ENCODE results near the gene FDXACB1.

Gene FDXACB1

DNA sequence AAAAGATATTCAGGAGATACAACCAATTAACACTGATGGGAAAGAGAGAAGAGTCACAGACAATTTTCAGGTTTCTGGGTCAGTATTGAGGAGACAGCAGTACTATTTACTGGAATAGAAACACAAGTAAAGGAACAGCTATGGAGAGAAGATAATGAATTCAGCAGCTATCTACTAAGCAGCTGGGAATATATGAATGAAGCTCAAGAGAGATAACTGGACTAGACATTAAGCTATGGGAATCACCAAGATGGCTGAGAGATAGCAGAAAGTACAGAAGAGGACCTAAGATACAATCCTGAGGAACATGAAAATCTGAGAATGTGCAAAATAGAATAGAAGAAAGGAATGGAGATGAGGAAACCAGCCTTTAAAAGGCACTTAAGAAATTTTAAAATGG lies 23.5 kb downstream of the FDXACB1 start:
- Histone ChIP-seq H3K9me3 (ENCODE audit: insufficient read depth, low read length) (no peaks in the 10 kb centered on the region), H3K27me3 (ENCODE audit: low read length) (no peaks in the 10 kb centered on the region), H3K36me3 (ENCODE audit: low read length) (peaks cover 9% of the 10 kb centered on the region; the same call in 1 of the 2 replicates), H3K4me2 (ENCODE audit: low read depth, low read length, poor library complexity, severe bottlenecking) (no peak overlapping the region), H3K27ac (ENCODE audit: low read depth, low read length) (no peak overlapping the region), H3K9ac (ENCODE audit: low read length) (no peak overlapping the region), H3K4me3 (ENCODE audit: insufficient read depth, low read length, poor library complexity, severe bottlenecking) (no peak overlapping the region), H3F3A (ENCODE audit: insufficient read depth) (peaks cover 5% of the 10 kb centered on the region; the same call in 1 of the 2 replicates), H4K20me1 (ENCODE audit: low read depth, low read length) (no peaks in the 10 kb centered on the region), H3K9me2 (replicated peaks; ENCODE audit: insufficient read depth, low read length) (no peaks in the 10 kb centered on the region), H3K79me2 (ENCODE audit: insufficient read depth, low read length) (no peaks in the 10 kb centered on the region), H2AFZ (ENCODE audit: low read depth, low read length, severe bottlenecking) (no peak overlapping the region)
- TF ChIP-seq EZH2phosphoT487 (conservative IDR thresholded peaks at IDR 0.05; ENCODE audit: low read length): no peak
- TF ChIP-seq, protein P1, sequence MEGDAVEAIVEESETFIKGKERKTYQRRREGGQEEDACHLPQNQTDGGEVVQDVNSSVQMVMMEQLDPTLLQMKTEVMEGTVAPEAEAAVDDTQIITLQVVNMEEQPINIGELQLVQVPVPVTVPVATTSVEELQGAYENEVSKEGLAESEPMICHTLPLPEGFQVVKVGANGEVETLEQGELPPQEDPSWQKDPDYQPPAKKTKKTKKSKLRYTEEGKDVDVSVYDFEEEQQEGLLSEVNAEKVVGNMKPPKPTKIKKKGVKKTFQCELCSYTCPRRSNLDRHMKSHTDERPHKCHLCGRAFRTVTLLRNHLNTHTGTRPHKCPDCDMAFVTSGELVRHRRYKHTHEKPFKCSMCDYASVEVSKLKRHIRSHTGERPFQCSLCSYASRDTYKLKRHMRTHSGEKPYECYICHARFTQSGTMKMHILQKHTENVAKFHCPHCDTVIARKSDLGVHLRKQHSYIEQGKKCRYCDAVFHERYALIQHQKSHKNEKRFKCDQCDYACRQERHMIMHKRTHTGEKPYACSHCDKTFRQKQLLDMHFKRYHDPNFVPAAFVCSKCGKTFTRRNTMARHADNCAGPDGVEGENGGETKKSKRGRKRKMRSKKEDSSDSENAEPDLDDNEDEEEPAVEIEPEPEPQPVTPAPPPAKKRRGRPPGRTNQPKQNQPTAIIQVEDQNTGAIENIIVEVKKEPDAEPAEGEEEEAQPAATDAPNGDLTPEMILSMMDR (IDR thresholded peaks at IDR 0.05; ENCODE audit: insufficient read depth, low read length, poor library complexity, severe bottlenecking): no peak

DNA sequence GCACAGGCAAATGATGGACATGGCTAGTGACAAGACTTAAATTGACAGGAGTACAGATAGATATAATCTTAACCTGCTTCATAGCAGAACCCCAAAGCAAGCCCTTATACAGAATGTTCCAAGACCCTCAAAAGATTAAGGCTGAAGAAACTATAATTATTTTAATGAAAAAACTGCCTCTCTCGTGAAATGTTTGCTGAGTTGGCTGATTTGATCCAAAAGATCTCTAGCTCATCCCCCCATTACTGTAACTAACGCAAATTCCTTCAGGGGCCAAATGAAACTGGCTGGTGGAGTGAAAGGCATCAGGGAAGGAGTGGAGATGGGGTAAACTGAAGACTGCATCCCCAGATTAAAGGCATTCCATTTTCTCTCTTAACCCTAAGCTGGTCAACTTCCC lies 26.9 kb downstream of the FDXACB1 start:
- no peak overlapping the region for H3K4me3 ChIP-seq (ENCODE audit: insufficient read depth, low read length, poor library complexity, severe bottlenecking)
- H3K4me2 ChIP-seq (ENCODE audit: low read depth, low read length, poor library complexity, severe bottlenecking): no peak overlapping the region
- H3F3A ChIP-seq (ENCODE audit: insufficient read depth): peaks cover 5% of the 10 kb centered on the region; the same call in 1 of the 2 replicates
- no peaks in the 10 kb centered on the region for H3K27me3 ChIP-seq (ENCODE audit: low read length)
- H3K27ac ChIP-seq (ENCODE audit: low read depth, low read length): no peak overlapping the region
- H2AFZ ChIP-seq (ENCODE audit: low read depth, low read length, severe bottlenecking): no peak overlapping the region
- H3K9me3 ChIP-seq (ENCODE audit: insufficient read depth, low read length): no peaks in the 10 kb centered on the region
- H3K9me2 ChIP-seq (replicated peaks; ENCODE audit: insufficient read depth, low read length): no peaks in the 10 kb centered on the region
- no peaks in the 10 kb centered on the region for H4K20me1 ChIP-seq (ENCODE audit: low read depth, low read length)
- H3K9ac ChIP-seq (ENCODE audit: low read length): no peak overlapping the region
- peaks cover 15% of the 10 kb centered on the region; the same call in 1 of the 2 replicates for H3K36me3 ChIP-seq (ENCODE audit: low read length)
- TF ChIP-seq, protein P1 (IDR thresholded peaks at IDR 0.05; ENCODE audit: insufficient read depth, low read length, poor library complexity, severe bottlenecking): no peak
- H3K79me2 ChIP-seq (ENCODE audit: insufficient read depth, low read length): no peaks in the 10 kb centered on the region

DNA sequence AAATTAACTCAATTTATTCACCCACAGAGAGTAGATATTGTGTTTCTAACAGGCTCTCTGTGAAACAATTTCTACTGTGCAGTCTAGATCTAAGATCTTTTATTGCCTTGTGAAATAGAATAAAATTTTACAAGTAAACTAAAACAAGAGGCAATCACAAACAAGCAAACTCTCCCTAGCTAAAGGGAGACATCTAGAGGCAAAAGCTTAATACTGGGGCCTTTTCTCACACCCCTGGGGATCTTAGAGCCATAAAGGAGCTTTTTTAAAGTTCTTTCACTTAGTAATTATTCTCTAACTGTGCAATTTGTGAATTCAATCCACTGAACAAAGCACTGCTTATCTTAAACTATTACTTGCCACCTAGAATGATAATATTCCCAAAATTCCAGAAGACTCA lies 27.3 kb downstream of the FDXACB1 start:
- TF ChIP-seq, protein P1 (IDR thresholded peaks at IDR 0.05; ENCODE audit: insufficient read depth, low read length, poor library complexity, severe bottlenecking): no peak
- TF ChIP-seq EZH2phosphoT487 (conservative IDR thresholded peaks at IDR 0.05; ENCODE audit: low read length): no peak
- Histone ChIP-seq H3K4me3 (ENCODE audit: insufficient read depth, low read length, poor library complexity, severe bottlenecking) (no peak overlapping the region), H3K79me2 (ENCODE audit: insufficient read depth, low read length) (no peaks in the 10 kb centered on the region), H3K9me3 (ENCODE audit: insufficient read depth, low read length) (no peaks in the 10 kb centered on the region), H3K4me2 (ENCODE audit: low read depth, low read length, poor library complexity, severe bottlenecking) (no peak overlapping the region), H3K36me3 (ENCODE audit: low read length) (peaks cover 15% of the 10 kb centered on the region; the same call in 1 of the 2 replicates), H4K20me1 (ENCODE audit: low read depth, low read length) (no peaks in the 10 kb centered on the region), H3F3A (ENCODE audit: insufficient read depth) (peaks cover 5% of the 10 kb centered on the region; the same call in 1 of the 2 replicates), H2AFZ (ENCODE audit: low read depth, low read length, severe bottlenecking) (no peak overlapping the region), H3K27ac (ENCODE audit: low read depth, low read length) (no peak overlapping the region), H3K9me2 (replicated peaks; ENCODE audit: insufficient read depth, low read length) (no peaks in the 10 kb centered on the region), H3K27me3 (ENCODE audit: low read length) (no peaks in the 10 kb centered on the region), H3K9ac (ENCODE audit: low read length) (no peak overlapping the region)
